A172 (cell line): ENCODE results near the gene TP63. TPM values are rescaled to one million over a fixed set of nuclear protein-coding genes. Genes with fewer than 3 reads are reported as not detected.

Experiments used
- DNase-seq: peaks from one replicate; pipeline ENCODE4 v3.0.0-alpha.2; 2015; ENCODE audit warnings: low spot score
- total RNA-seq: library from RNA; depleted of rRNA; stranded (reverse); fragments of >200 nt; shearing (Covaris generic); gene quantifications from 2 replicates; pipeline ENCODE4 v1.2.3, GENCODE V29; 2014

Gene TP63
- total RNA-seq, 1 experiment from 2014 or later: 0.09 TPM

DNA sequence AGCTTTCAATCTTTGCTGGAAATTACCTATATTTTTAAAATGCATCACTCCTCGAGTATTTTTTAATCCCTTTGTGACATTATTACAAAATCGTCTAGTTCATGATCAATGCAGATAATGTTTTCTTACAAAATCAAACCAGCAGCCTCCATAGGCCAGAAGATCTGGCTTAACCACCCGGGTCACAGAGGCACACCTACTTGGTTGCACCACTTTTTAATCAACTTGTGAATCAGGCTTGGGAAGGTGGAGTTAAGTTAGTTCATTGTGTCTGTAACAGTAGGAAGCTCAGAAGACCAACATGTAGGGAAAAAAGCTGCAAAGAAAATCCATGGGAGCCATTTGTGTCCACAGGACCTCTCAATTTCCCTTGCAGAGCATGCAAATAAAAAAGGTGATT lies 148.0 kb downstream of the TP63 start:
- DNase-seq: no peak

DNA sequence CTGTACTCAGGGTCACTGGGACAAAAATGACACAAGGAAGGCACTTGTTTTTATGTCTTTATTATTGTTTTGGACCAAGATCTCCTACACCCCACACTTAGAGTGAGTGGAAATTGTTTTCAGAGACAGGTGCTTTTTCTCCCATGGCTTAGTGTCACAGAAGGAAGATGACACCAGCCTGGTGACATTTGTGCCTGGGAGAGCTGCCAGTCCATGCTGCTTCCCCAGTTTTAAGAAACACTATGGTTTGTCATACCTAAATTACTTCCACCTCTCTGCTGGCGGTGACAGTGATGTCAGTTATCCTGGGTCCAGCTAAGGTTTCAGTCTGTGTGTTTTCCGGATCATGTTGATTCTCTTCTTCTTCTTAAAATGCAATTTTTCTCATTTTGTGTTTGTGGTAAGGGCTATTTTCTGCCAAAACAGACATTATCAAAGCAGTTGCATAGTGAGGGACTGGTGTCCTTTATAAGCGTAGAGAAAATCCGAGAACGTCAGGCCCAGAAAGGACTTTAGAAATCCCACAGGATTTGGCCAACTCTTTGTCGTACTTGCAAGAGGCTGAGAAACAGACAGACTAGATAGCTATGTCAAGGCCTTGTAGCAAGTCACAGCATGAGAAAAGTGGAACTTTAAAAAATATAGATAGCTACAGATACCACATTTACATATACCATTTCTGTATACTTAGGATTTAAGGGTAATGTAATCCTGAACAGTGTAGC lies 149.5 kb downstream of the TP63 start:
- DNase-seq: no peak

DNA sequence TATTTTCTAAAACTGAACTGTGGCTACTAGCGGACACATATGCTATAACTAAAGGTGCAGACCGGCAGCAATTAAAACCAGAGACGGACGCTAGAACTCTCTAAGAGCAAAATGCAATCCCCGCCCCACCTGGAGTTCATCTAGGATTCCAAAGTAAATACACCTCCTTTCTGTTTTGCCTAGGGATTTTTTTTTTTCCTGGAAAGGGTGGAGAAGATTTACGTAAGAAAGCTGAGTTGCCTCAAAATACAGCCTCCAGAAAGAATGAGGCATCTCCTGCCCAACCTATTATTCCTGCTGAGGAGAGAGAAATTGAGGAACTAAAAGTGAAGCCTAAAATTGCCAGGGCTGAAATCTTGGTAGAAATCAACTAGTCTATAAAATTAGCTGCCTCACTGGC lies 150.2 kb downstream of the TP63 start:
- no peak for DNase-seq

DNA sequence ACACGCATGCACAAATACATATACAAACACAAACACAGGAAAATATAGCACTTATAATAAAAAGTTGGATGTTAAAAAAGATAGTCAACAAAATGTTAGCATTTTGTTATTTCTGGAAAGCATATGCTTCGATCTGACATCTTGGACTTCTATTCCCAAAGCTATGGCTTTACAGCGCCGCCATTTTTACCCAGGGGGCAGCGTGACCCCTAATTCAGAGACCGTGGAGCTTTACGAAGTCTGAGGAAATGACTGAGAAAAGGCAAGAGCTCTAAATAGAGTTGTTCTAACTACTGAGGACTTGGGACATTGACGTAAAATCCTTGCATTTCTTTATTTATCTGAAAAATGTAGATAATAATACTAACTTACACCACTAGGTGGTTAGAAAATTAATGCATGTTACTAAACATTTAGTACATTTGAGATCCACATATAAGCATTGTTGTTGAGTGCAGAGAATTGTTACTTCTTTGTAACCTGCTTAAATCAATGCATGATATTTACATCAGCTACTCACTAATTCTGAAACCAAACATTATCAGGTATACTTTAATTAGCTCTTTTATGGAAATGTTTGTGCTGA lies 155.4 kb downstream of the TP63 start:
- DNase-seq: peak; percentile 3

DNA sequence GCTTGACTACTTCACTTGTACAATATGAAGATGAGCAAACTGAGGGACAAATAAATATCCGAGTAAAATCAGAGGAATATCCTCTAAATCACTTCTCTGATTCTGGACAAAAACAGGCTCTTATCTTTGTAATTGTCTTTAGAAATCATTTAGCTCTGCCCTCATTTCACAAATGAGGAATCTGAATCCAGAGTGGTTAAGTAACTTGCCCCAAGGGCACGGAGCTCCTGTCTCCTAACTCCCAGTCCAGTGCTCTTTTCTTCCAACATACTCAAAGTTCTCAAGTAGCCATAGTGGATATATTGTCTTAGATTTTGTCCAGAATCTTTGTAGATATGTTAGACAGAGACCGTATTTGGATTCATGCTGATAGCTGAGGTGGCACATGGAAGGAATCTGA lies 156.0 kb downstream of the TP63 start:
- no peak for DNase-seq

DNA sequence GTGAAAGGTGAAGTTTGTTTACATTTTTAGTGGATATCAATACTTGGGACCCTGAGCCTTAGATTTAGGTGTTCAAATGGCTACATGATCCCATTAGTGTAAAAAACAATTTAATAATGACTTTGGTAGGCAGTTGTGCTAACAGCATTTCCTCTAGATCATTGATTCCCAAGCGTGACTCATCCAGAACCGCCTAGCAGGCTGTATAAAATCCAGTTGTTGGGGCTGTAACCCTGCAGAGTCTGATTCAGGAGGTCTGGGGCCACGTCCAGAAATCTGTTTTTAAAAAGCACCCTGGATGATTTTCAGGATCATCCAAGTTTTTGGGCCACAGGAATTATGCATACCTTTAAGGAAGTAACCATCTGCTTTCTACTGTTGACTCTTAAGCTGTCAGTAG lies 156.4 kb downstream of the TP63 start:
- DNase-seq: peak; percentile 29

DNA sequence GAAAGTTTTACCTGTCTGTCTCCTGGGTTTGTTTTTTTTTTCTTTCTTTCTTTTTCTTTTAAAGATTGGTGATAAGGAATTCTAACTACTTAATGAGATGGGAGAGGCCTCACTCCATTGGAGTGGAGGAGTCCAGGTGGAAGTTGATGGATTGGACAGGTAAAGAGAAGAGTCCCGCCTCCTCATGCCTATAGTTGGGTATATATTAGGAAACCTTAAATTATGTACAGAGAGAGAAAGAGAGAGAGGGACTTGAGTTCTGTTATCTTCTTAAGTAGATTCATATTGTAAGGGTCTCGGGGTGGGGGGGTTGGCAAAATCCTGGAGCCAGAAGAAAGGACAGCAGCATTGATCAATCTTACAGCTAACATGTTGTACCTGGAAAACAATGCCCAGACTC lies 158.2 kb downstream of the TP63 start:
- DNase-seq: no peak

DNA sequence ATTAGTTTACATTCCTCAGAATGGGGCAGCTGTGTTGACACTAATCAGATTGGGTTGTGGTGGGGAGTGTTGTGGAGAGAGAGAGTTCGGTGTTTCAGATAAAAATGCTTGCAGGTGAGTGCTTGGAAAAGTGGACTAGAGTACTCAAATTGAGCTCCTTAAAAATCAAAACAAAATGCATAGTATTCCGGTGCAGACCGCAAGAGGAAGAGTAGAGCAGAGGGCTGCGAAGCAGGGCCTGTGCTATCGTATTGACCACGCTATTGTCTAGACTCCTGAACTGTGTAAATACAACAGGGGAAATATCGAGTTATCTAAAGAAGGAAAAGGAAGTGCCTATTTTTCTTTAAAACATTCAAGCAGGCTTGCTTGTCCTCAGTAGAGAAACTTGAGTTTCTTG lies 159.5 kb downstream of the TP63 start:
- DNase-seq: no peak

DNA sequence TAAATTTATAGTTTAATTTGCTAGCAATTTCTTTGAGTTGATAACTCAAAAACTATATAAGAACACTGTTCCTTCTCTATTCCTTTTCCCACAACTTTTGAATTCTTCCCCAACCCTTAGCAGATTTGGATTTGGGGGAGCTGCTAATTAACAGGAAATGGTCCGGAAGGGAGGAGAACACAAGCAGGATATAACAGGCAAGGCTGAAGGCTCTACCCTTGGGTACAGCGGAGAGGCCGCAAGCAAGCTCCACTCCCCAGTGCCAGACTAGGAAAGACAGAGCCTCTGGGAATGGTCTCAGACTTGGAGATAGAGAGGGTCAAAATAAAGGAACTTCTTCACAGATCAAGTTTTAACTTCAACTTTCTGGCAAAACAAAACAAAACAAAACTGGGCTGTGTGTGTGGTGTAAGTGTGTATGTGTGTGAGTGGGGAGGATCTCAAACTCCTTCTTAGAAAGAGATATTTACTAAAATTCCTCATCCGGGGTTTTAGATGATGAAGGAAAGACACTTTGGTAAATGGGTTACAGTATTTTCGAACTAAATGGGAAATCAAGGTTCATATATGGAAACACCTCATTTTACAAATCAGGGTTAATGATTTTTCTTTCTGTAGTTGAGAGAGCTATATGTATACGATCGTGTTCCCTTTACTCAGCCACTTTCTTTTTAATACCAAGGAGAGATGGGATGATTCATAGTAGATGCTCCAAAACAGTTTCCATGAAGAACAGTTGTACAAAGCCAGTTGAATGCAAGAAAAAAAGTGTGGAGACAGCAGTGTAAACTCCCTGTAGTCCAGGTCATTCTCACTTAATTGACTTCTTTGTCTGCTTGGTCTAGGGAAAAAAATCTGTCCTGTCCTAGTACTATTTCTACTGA lies 161.1 kb downstream of the TP63 start:
- no peak for DNase-seq

DNA sequence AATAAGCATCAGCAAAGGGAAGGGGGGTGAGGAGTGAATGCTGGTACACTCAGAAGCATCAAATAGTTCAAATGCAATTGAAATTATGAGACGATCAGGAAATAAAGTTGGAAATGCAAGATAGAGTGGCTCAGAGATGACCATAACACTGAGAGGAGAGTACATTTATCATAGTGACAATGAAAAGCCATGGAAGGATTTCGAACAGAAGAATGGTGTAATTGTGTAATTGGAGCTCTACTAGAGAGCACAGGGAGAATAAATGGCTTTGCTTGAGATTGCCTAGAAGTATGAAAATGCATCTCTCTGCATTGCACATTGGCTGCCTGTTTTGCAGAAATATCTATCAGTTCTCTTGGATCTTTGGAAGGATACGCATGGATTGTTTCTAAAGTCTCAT lies 163.3 kb downstream of the TP63 start:
- no peak for DNase-seq

DNA sequence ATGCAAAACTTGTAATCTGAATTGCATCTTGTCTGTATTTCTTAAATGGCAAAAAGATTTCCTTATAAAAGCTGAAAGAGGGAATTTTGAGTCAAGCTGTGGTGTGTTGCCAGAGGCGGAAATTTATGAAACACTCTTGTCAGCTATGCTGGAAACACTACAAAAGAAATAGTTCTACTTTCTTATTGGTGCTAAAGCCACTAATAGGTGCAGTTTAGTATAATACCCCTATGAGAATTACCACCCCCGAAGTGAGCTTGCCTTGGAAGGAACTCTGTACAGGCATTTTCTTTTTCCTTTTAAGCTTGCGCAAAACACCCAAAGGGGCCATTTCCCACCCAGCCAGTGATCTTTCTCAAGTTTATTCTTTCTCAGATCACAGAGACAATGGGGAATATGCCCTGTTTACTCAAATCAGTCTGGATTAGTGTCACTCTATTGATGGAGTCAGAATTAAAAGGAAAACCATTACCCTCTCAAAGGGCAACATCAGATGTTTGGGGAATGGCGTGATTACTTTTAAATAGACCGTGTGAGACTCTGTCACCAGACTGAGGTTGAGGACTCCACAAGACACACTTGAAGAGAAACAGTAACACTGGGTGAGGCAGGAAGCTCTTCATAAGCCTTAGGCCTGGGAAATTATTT lies 166.0 kb downstream of the TP63 start:
- DNase-seq: no peak

DNA sequence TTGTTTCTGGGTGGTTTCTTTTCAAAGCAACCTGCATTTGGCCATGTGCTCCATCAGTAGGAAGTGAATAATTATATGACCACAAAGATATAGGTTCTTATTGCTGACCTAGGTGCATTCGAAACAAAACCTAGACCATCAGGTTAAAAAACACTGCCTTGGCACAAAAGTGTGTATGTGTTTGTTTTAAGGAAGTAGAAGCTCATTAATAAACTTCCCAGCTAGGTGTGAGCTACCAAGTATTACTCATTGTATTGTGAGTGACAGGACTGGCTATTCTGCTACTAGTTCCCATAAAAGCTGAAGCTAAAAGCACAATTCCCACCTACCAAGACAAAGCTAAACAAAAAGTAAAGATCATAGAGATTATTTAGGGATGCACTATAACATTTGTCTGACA lies 168.2 kb downstream of the TP63 start:
- no peak for DNase-seq

DNA sequence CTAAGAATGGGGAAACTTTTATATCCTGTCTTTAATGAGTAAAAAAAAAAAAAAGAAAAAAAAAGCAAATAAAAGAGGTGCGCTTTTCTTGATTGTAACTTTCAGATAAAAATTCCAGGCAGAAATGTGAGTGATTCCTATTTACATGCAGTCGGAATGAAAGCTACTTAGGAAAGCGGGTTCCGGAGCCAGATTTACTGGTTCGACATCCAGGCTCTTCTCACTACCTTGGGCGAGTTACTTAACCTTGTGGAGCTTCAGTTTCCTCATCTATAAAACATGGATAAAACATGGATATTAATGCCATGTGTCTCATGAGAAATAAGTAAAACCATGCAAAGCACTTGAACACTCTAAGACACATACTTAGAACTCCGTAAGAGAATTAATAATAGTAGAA lies 169.2 kb downstream of the TP63 start:
- no peak for DNase-seq

DNA sequence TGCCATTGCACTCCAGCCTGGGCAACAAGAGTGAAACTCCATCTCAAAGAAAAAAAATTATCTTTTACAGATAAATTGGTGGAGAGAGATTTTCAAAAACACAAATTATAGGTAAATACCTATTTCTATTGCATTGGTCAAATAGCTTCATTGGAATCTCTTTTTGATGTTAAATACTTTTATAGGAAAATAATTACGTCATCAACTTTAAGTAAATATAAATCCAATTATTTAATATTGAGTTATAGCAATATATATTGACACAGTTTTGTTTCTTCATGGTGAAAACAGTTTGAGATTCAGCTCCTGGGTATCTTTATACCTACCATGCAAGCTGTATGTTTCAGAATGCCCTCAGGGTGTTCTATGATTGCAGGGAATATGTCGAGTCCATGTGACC lies 172.1 kb downstream of the TP63 start:
- DNase-seq: no peak

DNA sequence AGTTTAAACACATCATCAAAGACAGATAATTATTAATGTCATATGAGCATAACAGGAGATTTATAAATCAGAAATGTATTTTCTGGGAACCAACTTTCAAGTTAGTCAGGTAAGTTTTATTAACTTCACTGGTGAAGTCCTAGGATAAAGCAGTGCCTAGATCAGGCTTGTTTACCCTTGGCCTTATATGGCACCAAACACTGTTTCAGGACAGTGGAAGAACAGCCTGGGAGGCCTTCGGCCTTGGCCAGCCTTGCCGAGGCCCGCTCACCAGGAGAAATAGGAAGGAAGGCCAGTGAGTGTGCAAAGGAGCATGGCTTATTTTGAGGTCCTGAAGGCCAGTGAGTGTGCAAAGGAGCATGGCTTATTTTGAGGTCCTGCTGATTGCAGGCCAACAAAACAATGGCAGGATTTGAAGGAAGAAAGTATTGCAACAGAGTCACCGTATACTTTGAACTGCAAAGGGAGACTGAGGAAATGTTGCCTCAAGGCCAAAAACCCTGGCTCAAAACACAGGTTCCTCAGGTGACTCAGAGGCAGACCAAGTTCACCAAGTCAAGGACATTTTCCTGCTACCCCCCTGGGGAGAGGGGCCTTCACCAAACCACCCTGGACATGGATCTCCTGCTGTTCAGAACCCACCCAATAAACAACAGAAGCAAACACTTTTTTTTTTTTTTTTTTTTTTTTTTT lies 174.3 kb downstream of the TP63 start:
- no peak for DNase-seq

DNA sequence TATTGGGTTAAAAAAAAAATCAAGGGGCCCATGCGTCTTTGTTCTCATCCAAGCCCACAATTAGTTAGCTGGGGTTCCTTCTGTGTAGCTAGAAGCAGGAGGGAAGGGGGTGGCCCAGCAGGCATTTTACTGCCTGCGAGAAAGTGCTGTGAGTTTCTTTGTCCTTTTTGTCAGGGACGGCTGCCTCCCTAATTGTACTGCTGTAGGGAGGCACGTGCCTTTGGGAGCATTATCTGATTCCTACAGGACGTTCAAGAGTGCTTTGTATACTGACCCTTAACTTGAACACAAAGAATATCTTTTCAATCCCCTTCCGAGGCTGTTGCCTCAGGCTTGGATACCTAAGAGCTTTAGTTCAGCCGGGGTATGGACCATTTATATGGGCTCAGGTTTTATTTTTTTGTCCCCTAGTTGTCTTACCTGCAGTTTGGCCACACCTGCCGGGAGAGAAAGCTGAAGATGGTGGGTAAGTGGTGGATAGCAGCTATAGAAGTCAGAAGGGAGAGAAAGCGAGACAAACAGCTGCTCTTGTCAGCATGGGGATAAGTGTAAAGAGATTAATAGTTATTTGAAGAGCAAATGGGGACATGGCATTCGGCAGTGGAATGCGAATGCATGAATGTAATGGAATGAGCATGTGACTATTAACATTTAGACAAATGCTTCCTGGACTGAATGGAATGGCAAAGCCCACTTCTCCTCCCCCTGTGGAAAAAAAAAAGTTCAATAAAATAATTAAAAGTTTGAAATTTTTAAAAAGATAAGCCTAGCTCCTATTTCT lies 175.2 kb downstream of the TP63 start:
- DNase-seq: no peak

DNA sequence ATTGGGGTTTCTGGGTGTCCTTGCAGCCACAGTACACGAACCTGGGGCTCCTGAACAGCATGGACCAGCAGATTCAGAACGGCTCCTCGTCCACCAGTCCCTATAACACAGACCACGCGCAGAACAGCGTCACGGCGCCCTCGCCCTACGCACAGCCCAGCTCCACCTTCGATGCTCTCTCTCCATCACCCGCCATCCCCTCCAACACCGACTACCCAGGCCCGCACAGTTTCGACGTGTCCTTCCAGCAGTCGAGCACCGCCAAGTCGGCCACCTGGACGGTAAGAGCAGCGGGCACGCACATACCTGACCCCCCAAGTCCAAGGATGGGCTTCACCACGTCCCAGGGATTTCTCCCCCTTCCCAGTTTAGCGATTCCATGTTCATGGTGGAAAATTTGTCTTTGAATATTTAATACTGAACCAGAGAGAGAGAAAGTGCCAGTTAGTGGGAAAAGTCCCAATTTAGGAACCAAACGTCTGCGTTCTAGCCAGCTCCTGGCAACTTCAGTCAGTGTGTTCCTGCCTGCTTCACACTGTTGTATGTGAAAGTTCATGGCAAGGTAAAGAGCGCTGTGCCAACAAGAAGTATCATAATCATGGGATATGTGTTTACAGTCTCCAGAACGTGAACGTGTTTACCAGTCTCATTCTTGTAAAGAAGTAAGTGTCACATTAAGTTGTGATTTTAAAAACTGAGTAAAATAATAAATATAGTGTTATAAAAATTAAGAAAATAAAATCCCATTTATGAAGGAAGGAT lies 177.2 kb downstream of the TP63 start:
- no peak for DNase-seq

DNA sequence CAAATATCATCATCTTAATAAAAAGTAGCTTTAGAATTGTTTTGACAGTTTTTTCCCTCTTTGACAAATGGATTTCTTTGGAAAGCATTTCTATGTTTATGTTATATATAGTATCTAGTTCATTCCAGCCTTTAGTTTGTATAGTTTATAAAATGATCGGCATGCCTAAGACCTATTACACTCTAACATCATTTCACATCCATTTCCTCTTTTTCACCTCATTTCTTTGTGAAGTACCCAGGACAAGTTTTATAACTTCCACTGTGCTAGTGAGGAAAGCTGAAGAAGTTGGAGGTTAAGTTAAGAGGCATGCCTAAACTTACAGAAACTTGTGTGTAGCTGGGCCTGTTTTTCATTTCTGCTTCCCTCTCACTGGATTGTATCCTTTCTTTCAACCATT lies 178.4 kb downstream of the TP63 start:
- DNase-seq: no peak

DNA sequence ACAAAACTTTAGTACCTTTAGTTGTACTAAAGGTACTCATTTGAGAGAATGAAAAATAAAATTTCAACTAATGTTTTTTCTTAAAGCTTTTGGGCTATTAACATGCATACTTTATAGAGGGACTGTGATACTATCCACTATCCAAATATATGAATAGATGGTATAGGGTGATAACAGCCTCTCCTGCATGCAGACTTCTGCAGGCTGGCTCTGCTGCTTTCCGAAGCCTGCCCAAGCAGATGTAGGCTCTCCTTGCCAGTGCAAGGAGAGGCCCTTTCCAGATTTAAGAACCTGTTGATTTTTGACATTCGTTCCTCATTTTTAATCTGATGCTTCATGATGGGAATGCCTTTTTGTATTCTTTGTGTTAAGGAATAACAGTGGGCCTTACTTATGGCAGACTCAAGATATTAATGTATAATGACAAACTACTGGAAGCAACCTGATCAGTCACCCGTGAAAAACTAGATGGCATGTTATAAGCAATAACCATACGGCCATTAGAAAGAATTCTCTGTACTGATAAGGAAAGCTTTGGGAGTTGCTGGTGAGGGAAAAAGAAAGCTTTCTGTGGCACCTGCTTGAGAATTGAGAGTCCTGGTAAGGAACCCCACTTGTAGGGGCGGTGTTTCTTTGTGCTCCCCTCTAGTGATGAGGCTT lies 181.7 kb downstream of the TP63 start:
- no peak for DNase-seq
